Measurements from ENCODE around the gene ASB18.

The ASB18 gene

GRCh38 chr2:236221798-236222197 is 42.4 kb downstream of the ASB18 start:
- H2AFZ ChIP-seq (ENCODE audit: low read length, unreplicated experiment): no peak overlapping the region
- H3K79me2 ChIP-seq (ENCODE audit: control insufficient read depth, insufficient read depth, low read length, unreplicated experiment): no peaks in the 10 kb centered on the region
- no peak overlapping the region for H3K4me3 ChIP-seq (ENCODE audit: low read depth, low read length)
- no peaks in the 10 kb centered on the region for H3K36me3 ChIP-seq (ENCODE audit: insufficient read depth, low read length)
- H3K4me1 ChIP-seq (ENCODE audit: control insufficient read depth, insufficient read depth, low read length, unreplicated experiment): no peaks in the 10 kb centered on the region
- peaks cover 32% of the 10 kb centered on the region for H3K27me3 ChIP-seq (ENCODE audit: insufficient read depth, low read length)
- H3K27ac ChIP-seq (ENCODE audit: low read depth, low read length): no peak overlapping the region

GRCh38 chr2:236219411-236219810 is 44.8 kb downstream of the ASB18 start:
- H3K36me3 ChIP-seq (ENCODE audit: insufficient read depth, low read length): no peaks in the 10 kb centered on the region
- H3K4me3 ChIP-seq (ENCODE audit: low read depth, low read length): no peak overlapping the region
- H3K79me2 ChIP-seq (ENCODE audit: control insufficient read depth, insufficient read depth, low read length, unreplicated experiment): no peaks in the 10 kb centered on the region
- no peaks in the 10 kb centered on the region for H3K4me1 ChIP-seq (ENCODE audit: control insufficient read depth, insufficient read depth, low read length, unreplicated experiment)
- H2AFZ ChIP-seq (ENCODE audit: low read length, unreplicated experiment): no peak overlapping the region
- no peak overlapping the region for H3K27ac ChIP-seq (ENCODE audit: low read depth, low read length)
- H3K27me3 ChIP-seq (ENCODE audit: insufficient read depth, low read length): peaks cover 44% of the 10 kb centered on the region

DNA sequence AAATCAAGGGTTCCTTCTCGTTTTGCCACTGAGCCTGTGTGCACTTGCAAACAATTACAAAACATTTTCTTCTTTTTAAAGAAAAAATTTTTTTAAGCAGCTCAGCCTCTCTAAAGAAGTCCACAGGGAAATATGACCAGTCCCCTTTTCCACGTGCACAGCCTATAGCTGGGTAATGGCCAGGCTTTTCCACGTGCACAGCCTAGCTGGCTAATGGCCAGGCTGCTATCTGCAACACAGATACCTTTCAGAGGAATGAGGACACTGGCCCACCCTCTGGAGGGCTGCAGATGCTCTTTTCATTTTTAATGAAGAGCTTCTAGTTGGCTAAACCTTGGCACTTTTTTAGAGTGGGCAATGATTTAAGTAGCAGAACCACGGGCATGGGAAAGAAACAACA is 46.3 kb downstream of the ASB18 start:
- Histone ChIP-seq H3K4me1 (ENCODE audit: control insufficient read depth, insufficient read depth, low read length, unreplicated experiment) (no peaks in the 10 kb centered on the region), H3K79me2 (ENCODE audit: control insufficient read depth, insufficient read depth, low read length, unreplicated experiment) (no peaks in the 10 kb centered on the region), H3K27me3 (ENCODE audit: insufficient read depth, low read length) (peaks cover 58% of the 10 kb centered on the region), H3K27ac (ENCODE audit: low read depth, low read length) (no peak overlapping the region), H2AFZ (ENCODE audit: low read length, unreplicated experiment) (no peak overlapping the region), H3K4me3 (ENCODE audit: low read depth, low read length) (no peak overlapping the region), H3K36me3 (ENCODE audit: insufficient read depth, low read length) (no peaks in the 10 kb centered on the region)

DNA sequence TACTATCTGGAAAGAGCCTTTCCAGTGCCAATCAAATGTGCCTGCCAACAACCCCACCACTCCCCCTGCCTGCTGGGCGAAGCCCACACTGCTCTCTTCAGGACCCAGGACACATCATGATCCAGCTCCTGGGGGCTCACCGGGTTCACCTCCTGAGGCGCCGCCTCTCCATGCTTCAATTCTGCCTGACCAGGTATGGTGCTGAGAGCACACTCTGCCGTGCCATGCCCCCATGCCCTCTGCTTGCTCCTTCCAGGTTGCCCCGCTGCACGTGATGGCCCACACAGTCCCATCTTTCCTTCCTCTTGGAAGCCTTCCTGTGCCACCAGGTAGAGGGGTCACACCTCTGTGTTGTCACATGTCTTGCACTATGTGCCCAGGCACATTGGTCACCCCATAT is 47.5 kb downstream of the ASB18 start:
- no peaks in the 10 kb centered on the region for H3K36me3 ChIP-seq (ENCODE audit: insufficient read depth, low read length)
- H3K4me1 ChIP-seq (ENCODE audit: control insufficient read depth, insufficient read depth, low read length, unreplicated experiment): no peaks in the 10 kb centered on the region
- no peak overlapping the region for H2AFZ ChIP-seq (ENCODE audit: low read length, unreplicated experiment)
- H3K4me3 ChIP-seq (ENCODE audit: low read depth, low read length): no peak overlapping the region
- H3K27ac ChIP-seq (ENCODE audit: low read depth, low read length): no peak overlapping the region
- peaks cover 61% of the 10 kb centered on the region for H3K27me3 ChIP-seq (ENCODE audit: insufficient read depth, low read length)
- no peaks in the 10 kb centered on the region for H3K79me2 ChIP-seq (ENCODE audit: control insufficient read depth, insufficient read depth, low read length, unreplicated experiment)

DNA sequence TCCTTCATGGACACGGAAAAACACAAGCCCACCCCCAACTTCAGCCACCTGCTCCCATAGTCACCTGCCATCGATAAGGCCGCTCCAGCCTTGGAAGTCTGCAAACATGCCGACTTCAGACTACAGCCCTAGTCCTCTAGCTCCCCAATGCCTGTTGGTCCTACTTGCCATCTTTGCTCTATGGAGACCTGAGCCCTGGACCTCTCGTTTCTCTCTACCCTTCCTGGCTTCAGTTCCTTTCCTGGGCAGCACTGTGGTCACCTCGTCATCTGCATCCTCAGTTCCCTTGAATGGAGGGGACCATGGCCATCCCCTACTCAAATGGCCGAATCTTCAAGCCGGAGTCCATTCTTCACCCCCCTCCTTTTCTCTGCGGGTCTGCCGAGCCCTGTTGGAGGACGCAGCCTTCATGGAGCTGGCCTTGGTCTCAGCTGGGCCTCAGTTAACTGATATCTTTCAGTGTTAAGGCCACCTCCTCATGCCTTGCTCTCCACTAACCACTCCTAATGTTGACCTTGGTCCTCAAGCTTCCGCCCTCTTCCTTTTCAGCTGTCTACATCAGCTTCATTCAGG is 48.4 kb downstream of the ASB18 start:
- Histone ChIP-seq H3K4me1 (ENCODE audit: control insufficient read depth, insufficient read depth, low read length, unreplicated experiment) (no peaks in the 10 kb centered on the region), H3K27me3 (ENCODE audit: insufficient read depth, low read length) (peaks cover 64% of the 10 kb centered on the region), H3K36me3 (ENCODE audit: insufficient read depth, low read length) (no peaks in the 10 kb centered on the region), H3K79me2 (ENCODE audit: control insufficient read depth, insufficient read depth, low read length, unreplicated experiment) (no peaks in the 10 kb centered on the region), H3K27ac (ENCODE audit: low read depth, low read length) (no peak overlapping the region), H2AFZ (ENCODE audit: low read length, unreplicated experiment) (no peak overlapping the region), H3K4me3 (ENCODE audit: low read depth, low read length) (no peak overlapping the region)

DNA sequence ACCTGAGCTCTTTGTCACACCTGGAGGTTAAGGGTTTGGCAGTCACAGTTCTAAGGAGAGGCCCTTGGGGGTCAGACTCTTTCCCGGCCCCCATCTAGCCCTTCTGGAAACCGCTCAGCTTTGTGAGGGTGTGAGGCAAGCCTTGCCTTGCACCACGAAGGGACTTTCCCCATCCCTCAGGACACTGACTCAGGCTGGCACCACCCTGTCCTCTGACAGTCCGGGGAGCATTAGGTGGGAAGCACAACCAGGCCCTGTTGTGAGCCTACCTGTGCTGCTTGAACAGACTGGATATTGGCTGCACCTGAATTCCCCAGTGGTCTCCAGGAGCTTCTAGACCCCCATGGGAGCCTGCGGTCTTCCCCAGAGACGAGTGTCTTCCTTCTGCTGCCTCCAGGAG is 49.0 kb downstream of the ASB18 start:
- H3K79me2 ChIP-seq (ENCODE audit: control insufficient read depth, insufficient read depth, low read length, unreplicated experiment): no peaks in the 10 kb centered on the region
- H3K4me3 ChIP-seq (ENCODE audit: low read depth, low read length): no peak overlapping the region
- H3K4me1 ChIP-seq (ENCODE audit: control insufficient read depth, insufficient read depth, low read length, unreplicated experiment): no peaks in the 10 kb centered on the region
- H3K36me3 ChIP-seq (ENCODE audit: insufficient read depth, low read length): no peaks in the 10 kb centered on the region
- no peak overlapping the region for H2AFZ ChIP-seq (ENCODE audit: low read length, unreplicated experiment)
- no peak overlapping the region for H3K27ac ChIP-seq (ENCODE audit: low read depth, low read length)
- H3K27me3 ChIP-seq (ENCODE audit: insufficient read depth, low read length): peaks cover 62% of the 10 kb centered on the region

DNA sequence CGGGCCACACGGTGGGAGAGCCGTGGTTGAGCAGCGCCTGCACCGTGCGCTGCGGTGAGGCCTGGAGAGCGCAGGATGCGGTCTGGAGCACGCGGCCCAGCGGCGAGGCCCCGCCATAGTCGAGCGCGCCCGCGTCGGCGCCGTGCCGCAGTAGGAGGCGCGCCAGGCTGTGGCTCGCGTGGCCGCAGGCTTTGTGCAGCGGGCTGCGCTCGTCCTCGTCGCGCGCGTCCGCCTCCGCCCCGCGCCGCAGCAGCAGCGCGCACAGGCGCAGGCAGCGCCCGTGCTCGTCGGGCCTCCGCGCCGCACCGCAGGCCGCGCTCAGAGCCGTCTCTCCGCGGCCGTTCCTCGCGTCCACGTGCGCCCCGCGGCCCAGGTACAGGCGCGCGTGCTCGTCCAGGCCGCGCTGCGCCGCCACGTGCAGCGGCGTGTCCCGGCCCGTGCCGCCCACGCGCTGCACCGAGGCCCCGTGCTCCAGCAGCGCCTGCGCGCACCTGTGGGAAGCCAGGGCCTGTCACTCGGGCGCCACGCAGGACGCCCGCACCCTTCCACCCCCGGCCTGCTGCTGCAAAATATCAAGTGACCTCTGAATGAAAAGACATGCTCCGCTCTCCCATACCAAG is 49.7 kb downstream of the ASB18 start:
- Histone ChIP-seq H3K4me1 (ENCODE audit: control insufficient read depth, insufficient read depth, low read length, unreplicated experiment) (no peaks in the 10 kb centered on the region), H3K36me3 (ENCODE audit: insufficient read depth, low read length) (no peaks in the 10 kb centered on the region), H3K79me2 (ENCODE audit: control insufficient read depth, insufficient read depth, low read length, unreplicated experiment) (no peaks in the 10 kb centered on the region), H2AFZ (ENCODE audit: low read length, unreplicated experiment) (no peak overlapping the region), H3K4me3 (ENCODE audit: low read depth, low read length) (no peak overlapping the region), H3K27ac (ENCODE audit: low read depth, low read length) (no peak overlapping the region), H3K27me3 (ENCODE audit: insufficient read depth, low read length) (peaks cover 57% of the 10 kb centered on the region)

DNA sequence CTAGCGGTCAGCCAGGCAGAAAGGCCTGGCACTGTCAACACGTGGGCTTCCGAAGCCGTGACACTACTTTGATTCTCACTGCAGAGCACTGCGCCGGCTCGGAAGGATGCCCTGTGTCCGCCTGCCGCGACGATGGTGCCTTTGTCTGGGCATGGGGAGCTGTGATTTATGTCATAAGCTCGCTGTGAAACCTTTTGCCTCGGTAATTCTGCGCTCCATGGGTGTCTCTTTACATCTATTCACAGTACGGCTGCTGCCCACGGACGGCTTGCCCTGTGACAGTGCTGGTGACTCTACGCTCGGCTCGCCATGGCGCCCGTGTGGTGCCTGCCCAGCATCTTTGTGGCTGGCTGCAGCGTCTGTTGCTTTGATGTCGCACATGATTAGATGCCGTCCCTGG is 52.9 kb downstream of the ASB18 start:
- Histone ChIP-seq H3K27me3 (ENCODE audit: insufficient read depth, low read length) (peaks cover 53% of the 10 kb centered on the region), H3K36me3 (ENCODE audit: insufficient read depth, low read length) (no peaks in the 10 kb centered on the region), H3K79me2 (ENCODE audit: control insufficient read depth, insufficient read depth, low read length, unreplicated experiment) (no peaks in the 10 kb centered on the region), H2AFZ (ENCODE audit: low read length, unreplicated experiment) (no peak overlapping the region), H3K4me1 (ENCODE audit: control insufficient read depth, insufficient read depth, low read length, unreplicated experiment) (no peaks in the 10 kb centered on the region), H3K27ac (ENCODE audit: low read depth, low read length) (no peak overlapping the region), H3K4me3 (ENCODE audit: low read depth, low read length) (no peak overlapping the region)

DNA sequence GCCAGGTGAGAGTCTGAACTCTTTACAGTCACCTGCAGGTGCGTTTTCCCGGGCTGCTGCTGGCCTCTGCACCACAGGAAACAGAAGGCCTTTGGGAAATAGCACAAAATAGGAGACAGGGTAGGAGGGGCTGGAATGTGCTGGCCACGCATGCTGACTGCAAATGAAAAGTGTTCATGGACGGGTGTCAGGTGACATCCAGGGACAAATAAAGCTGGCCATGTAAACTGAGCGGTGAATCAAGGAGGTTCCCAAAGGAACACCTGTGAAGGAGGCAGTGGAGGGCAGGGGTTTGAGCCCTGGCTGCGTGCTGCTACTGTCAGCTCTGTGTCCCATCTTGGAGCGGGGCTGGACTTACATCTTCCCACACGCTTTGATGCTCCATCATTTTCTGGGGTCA is 53.7 kb downstream of the ASB18 start:
- peaks cover 51% of the 10 kb centered on the region for H3K27me3 ChIP-seq (ENCODE audit: insufficient read depth, low read length)
- H3K4me1 ChIP-seq (ENCODE audit: control insufficient read depth, insufficient read depth, low read length, unreplicated experiment): no peaks in the 10 kb centered on the region
- no peak overlapping the region for H2AFZ ChIP-seq (ENCODE audit: low read length, unreplicated experiment)
- H3K27ac ChIP-seq (ENCODE audit: low read depth, low read length): no peak overlapping the region
- H3K4me3 ChIP-seq (ENCODE audit: low read depth, low read length): no peak overlapping the region
- no peaks in the 10 kb centered on the region for H3K79me2 ChIP-seq (ENCODE audit: control insufficient read depth, insufficient read depth, low read length, unreplicated experiment)
- no peaks in the 10 kb centered on the region for H3K36me3 ChIP-seq (ENCODE audit: insufficient read depth, low read length)

DNA sequence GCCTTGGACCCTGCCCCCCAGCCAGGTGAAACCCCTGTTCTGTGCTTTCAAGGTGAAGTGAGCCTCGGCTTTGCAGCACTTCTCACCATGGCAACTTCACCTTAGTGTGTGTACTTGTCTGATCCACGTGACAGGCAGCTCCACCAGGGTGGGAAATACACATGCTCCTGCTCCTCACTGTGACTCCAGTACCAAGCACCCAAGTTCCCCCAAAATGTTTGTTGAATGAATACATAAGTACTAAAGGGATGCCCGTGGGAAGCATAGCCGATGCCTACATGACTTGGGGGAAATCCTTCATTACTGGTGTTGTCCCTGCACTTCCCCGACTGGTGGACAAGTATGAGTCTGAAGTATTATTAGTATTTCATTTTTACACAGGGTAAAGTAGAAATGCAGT is 54.2 kb downstream of the ASB18 start:
- H3K27me3 ChIP-seq (ENCODE audit: insufficient read depth, low read length): peaks cover 52% of the 10 kb centered on the region
- H3K79me2 ChIP-seq (ENCODE audit: control insufficient read depth, insufficient read depth, low read length, unreplicated experiment): no peaks in the 10 kb centered on the region
- H3K4me3 ChIP-seq (ENCODE audit: low read depth, low read length): no peak overlapping the region
- no peaks in the 10 kb centered on the region for H3K4me1 ChIP-seq (ENCODE audit: control insufficient read depth, insufficient read depth, low read length, unreplicated experiment)
- H3K36me3 ChIP-seq (ENCODE audit: insufficient read depth, low read length): no peaks in the 10 kb centered on the region
- no peak overlapping the region for H3K27ac ChIP-seq (ENCODE audit: low read depth, low read length)
- H2AFZ ChIP-seq (ENCODE audit: low read length, unreplicated experiment): no peak overlapping the region

- H3K4me1 ChIP-seq (ENCODE audit: control insufficient read depth, insufficient read depth, low read length, unreplicated experiment): no peaks in the 10 kb centered on the region
- no peak overlapping the region for H3K27ac ChIP-seq (ENCODE audit: low read depth, low read length)
- peaks cover 53% of the 10 kb centered on the region for H3K27me3 ChIP-seq (ENCODE audit: insufficient read depth, low read length)
- H3K4me3 ChIP-seq (ENCODE audit: low read depth, low read length): no peak overlapping the region
- no peak overlapping the region for H2AFZ ChIP-seq (ENCODE audit: low read length, unreplicated experiment)
- no peaks in the 10 kb centered on the region for H3K36me3 ChIP-seq (ENCODE audit: insufficient read depth, low read length)
- H3K79me2 ChIP-seq (ENCODE audit: control insufficient read depth, insufficient read depth, low read length, unreplicated experiment): no peaks in the 10 kb centered on the region
Observed at GRCh38 chr2:236209535-236209934, 54.7 kb downstream of the ASB18 start.
